H1 (cell line): Measurements from ENCODE around the gene IST1.

Experiments
- BACH1 ChIP-seq: IDR thresholded peaks from 2 replicates; pipeline ENCODE4 v1.6.1; 2012; ENCODE audit warnings: low read length, improper control_type of control experiment
- CEBPB ChIP-seq: IDR thresholded peaks from 2 replicates; pipeline ENCODE4 v1.6.1; 2012; ENCODE audit warnings: low read depth, low read length
- CHD1 ChIP-seq: IDR thresholded peaks from 2 replicates; pipeline ENCODE4 v1.6.1; 2012; ENCODE audit warnings: low read depth, low read length, improper control_type of control experiment
- CTCF ChIP-seq, 3 experiments: IDR thresholded peaks; 1 replicate in 2 of 3; 2 replicates in 1 of 3; pipeline versions ENCODE4 v1.5.1 to v1.6.1; 2011; ENCODE audit warnings: low read length in 3 of 3, mild to moderate bottlenecking in 3 of 3, inconsistent platforms in 2 of 3, low read depth in 1 of 3, moderate library complexity in 1 of 3; ENCODE audit not compliant: insufficient read depth in 1 of 3; ENCODE audit errors: control extremely low read depth in 1 of 3
- EGR1 ChIP-seq: IDR thresholded peaks from 2 replicates; pipeline ENCODE4 v1.6.1; 2011; ENCODE audit warnings: low read depth, low read length, borderline replicate concordance
- FOSL1 ChIP-seq: IDR thresholded peaks from 2 replicates; pipeline ENCODE4 v1.6.1; 2011; ENCODE audit warnings: mild to moderate bottlenecking, low read depth, low read length, moderate library complexity; ENCODE audit not compliant: insufficient read depth
- GTF2F1 ChIP-seq: IDR thresholded peaks from 2 replicates; pipeline ENCODE4 v1.6.1; 2012; ENCODE audit warnings: low read depth, low read length, improper control_type of control experiment, borderline replicate concordance
- MAX ChIP-seq: IDR thresholded peaks from 2 replicates; pipeline ENCODE4 v1.6.1; 2012; ENCODE audit warnings: inconsistent platforms
- NRF1 ChIP-seq: IDR thresholded peaks from 2 replicates; pipeline ENCODE4 v1.6.1; 2011; ENCODE audit warnings: mild to moderate bottlenecking, low read depth, low read length, improper control_type of control experiment
- POLR2A ChIP-seq, 2 experiments: IDR thresholded peaks; 1 replicate in 1 of 2; 2 replicates in 1 of 2; pipeline ENCODE4 v1.6.1; 2011; ENCODE audit warnings: low read depth in 2 of 2, low read length in 2 of 2, mild to moderate bottlenecking in 2 of 2; ENCODE audit errors: control extremely low read depth in 1 of 2
- POLR2AphosphoS5 ChIP-seq: IDR thresholded peaks from 2 replicates; pipeline ENCODE4 v1.6.1; 2011; ENCODE audit warnings: low read depth, low read length
- SRF ChIP-seq: IDR thresholded peaks from 2 replicates; pipeline ENCODE4 v1.6.1; 2011; ENCODE audit warnings: mild to moderate bottlenecking, low read depth, low read length, moderate library complexity

- TF ChIP-seq CEBPB = no peak
- no peak for TF ChIP-seq POLR2AphosphoS5
- TF ChIP-seq CTCF (IDR thresholded peaks at IDR 0.05; ENCODE audit: control extremely low read depth in 1 of 3, insufficient read depth in 1 of 3, low read depth in 1 of 3, low read length in 3 of 3) = no peak
- TF ChIP-seq CHD1 = no peak
- no peak for TF ChIP-seq POLR2A (IDR thresholded peaks at IDR 0.05; ENCODE audit: control extremely low read depth in 1 of 2, low read depth in 2 of 2, low read length in 2 of 2)
- no peak for TF ChIP-seq GTF2F1
- no peak for TF ChIP-seq BACH1
- no peak for TF ChIP-seq MAX
- TF ChIP-seq NRF1 = no peak
- TF ChIP-seq FOSL1 = no peak
- TF ChIP-seq SRF = no peak
- no peak for TF ChIP-seq EGR1
Observed at GRCh38 chr16:71852158-71852557, 43.2 kb upstream of the IST1 start.
